HG03520 (cell line): ENCODE results near the gene IFIT5.
"Not testable (repeated sequence)": the region's sequence is repeated elsewhere in the genome, so short reads cannot be mapped to it uniquely, and the experiment has no call there.

ENCODE experiments used
- ATAC-seq: cut with Tn5 transposase; IDR thresholded peaks from one replicate; pipeline ENCODE4 v1.9.1; 2021; ENCODE audit warnings: mild to moderate bottlenecking, moderate library complexity; ENCODE audit not compliant: unreplicated experiment

The IFIT5 gene

GRCh38 chr10:89425000-89425399 is 10.6 kb downstream of the IFIT5 start:
- no peak for ATAC-seq

- ATAC-seq, result no peak
Observed at GRCh38 chr10:89426230-89426868, 12.0 kb downstream of the IFIT5 start.

- no peak for ATAC-seq
Observed at GRCh38 chr10:89427629-89428028, 13.3 kb downstream of the IFIT5 start.

- no peak for ATAC-seq
Observed at GRCh38 chr10:89428877-89429276, 14.5 kb downstream of the IFIT5 start.

GRCh38 chr10:89431977-89432376 is 17.6 kb downstream of the IFIT5 start:
- no peak for ATAC-seq

- ATAC-seq, result no peak
Observed at GRCh38 chr10:89438525-89438924, 24.2 kb downstream of the IFIT5 start.

GRCh38 chr10:89440226-89441009 is 26.1 kb downstream of the IFIT5 start:
- no peak for ATAC-seq

- no peak for ATAC-seq
Observed at GRCh38 chr10:89442289-89442688, 27.9 kb downstream of the IFIT5 start.

GRCh38 chr10:89444819-89445218 is 30.5 kb downstream of the IFIT5 start:
- ATAC-seq, result not testable (repeated sequence)

- ATAC-seq, result no peak
Observed at GRCh38 chr10:89450901-89451300, 36.5 kb downstream of the IFIT5 start.

- no peak for ATAC-seq
Observed at GRCh38 chr10:89452193-89452592, 37.8 kb downstream of the IFIT5 start.

- ATAC-seq, result no peak
Observed at GRCh38 chr10:89454561-89455347, 40.4 kb downstream of the IFIT5 start.

- ATAC-seq, result no peak
Observed at GRCh38 chr10:89458291-89458690, 43.9 kb downstream of the IFIT5 start.

- no peak for ATAC-seq
Observed at GRCh38 chr10:89458784-89459183, 44.4 kb downstream of the IFIT5 start.

- ATAC-seq, result no peak
Observed at GRCh38 chr10:89463846-89464537, 49.6 kb downstream of the IFIT5 start.

GRCh38 chr10:89465196-89465595 is 50.8 kb downstream of the IFIT5 start:
- ATAC-seq, result no peak

- ATAC-seq, result no peak
Observed at GRCh38 chr10:89466599-89467035, 52.2 kb downstream of the IFIT5 start.

GRCh38 chr10:89468191-89468965 is 54.0 kb downstream of the IFIT5 start:
- ATAC-seq, result no peak

- no peak for ATAC-seq
Observed at GRCh38 chr10:89469517-89469916, 55.1 kb downstream of the IFIT5 start.
